Nephron (organoid): Measurements from ENCODE around the gene PTCH1.
A peak's percentile ranks its signal among the peaks of the same experiment; 100 is the strongest.

Experiments
- H3K27ac Mint-ChIP-seq, 3 experiments: 2 replicates each; pipeline ENCODE4 v1.8.0; 2020; ENCODE audit warnings: mixed read lengths in 3 of 3, mild to moderate bottlenecking in 2 of 3, moderate library complexity in 1 of 3
- H3K27me3 Mint-ChIP-seq: 2 replicates; pipeline ENCODE4 v1.8.0; 2021; ENCODE audit warnings: low read depth, mild to moderate bottlenecking, moderate library complexity, mixed read lengths
- H3K36me3 Mint-ChIP-seq: 2 replicates; pipeline ENCODE4 v1.8.0; 2020; ENCODE audit warnings: low read depth, mixed read lengths
- H3K4me1 Mint-ChIP-seq: 2 replicates; pipeline ENCODE4 v1.8.0; 2020; ENCODE audit warnings: mixed read lengths
- H3K4me3 Mint-ChIP-seq, 3 experiments: 2 replicates each; pipeline ENCODE4 v1.8.0; 2020; ENCODE audit warnings: mild to moderate bottlenecking in 3 of 3, mixed read lengths in 3 of 3, moderate library complexity in 2 of 3
- H3K9me3 Mint-ChIP-seq: 2 replicates; pipeline ENCODE4 v1.8.0; 2020; ENCODE audit warnings: mixed read lengths
- TF ChIP-seq, protein P1 (sequence below), 3 experiments: fragments of 200-600 bp; sonication (generic); IDR thresholded peaks; one replicate each; pipeline ENCODE4 v1.5.0; 2021; ENCODE audit warnings: antibody characterized with exemption in 3 of 3; ENCODE audit not compliant: unreplicated experiment in 3 of 3

PTCH1 gene

GRCh38 chr9:95505072-95505716, 11.6 kb downstream of the PTCH1 start:
- TF ChIP-seq, protein P1, sequence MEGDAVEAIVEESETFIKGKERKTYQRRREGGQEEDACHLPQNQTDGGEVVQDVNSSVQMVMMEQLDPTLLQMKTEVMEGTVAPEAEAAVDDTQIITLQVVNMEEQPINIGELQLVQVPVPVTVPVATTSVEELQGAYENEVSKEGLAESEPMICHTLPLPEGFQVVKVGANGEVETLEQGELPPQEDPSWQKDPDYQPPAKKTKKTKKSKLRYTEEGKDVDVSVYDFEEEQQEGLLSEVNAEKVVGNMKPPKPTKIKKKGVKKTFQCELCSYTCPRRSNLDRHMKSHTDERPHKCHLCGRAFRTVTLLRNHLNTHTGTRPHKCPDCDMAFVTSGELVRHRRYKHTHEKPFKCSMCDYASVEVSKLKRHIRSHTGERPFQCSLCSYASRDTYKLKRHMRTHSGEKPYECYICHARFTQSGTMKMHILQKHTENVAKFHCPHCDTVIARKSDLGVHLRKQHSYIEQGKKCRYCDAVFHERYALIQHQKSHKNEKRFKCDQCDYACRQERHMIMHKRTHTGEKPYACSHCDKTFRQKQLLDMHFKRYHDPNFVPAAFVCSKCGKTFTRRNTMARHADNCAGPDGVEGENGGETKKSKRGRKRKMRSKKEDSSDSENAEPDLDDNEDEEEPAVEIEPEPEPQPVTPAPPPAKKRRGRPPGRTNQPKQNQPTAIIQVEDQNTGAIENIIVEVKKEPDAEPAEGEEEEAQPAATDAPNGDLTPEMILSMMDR (IDR thresholded peaks at IDR 0.05; ENCODE audit: unreplicated experiment in 3 of 3) = no peak
- Mint-ChIP-seq H3K27ac (peak overlapping the region; percentile 96 to 98 (median 98)), H3K4me1 (peaks cover 46% of the 10 kb centered on the region), H3K36me3 (peaks cover 13% of the 10 kb centered on the region), H3K27me3 (no peaks in the 10 kb centered on the region), H3K9me3 (no peaks in the 10 kb centered on the region), H3K4me3 (peak overlapping the region; percentile 87 to 96 (median 96))

- Mint-ChIP-seq H3K36me3 (peaks cover 13% of the 10 kb centered on the region), H3K27me3 (no peaks in the 10 kb centered on the region), H3K4me3 (peak overlapping the region; percentile 87 to 96 (median 96)), H3K9me3 (no peaks in the 10 kb centered on the region), H3K4me1 (peaks cover 54% of the 10 kb centered on the region), H3K27ac (peak overlapping the region; percentile 96 to 98 (median 98))
- TF ChIP-seq, protein P1 (IDR thresholded peaks at IDR 0.05; ENCODE audit: unreplicated experiment in 3 of 3) = peak in 1 of 3 experiments; percentile 10
Observed at GRCh38 chr9:95504053-95504963, 12.5 kb downstream of the PTCH1 start.

GRCh38 chr9:95503369-95503768, 13.4 kb downstream of the PTCH1 start:
- peaks cover 14% of the 10 kb centered on the region for H3K36me3 Mint-ChIP-seq
- peak overlapping the region; percentile 3 to 53 (median 35) for H3K27ac Mint-ChIP-seq
- H3K27me3 Mint-ChIP-seq = no peaks in the 10 kb centered on the region
- H3K9me3 Mint-ChIP-seq = no peaks in the 10 kb centered on the region
- TF ChIP-seq, protein P1 (IDR thresholded peaks at IDR 0.05; ENCODE audit: unreplicated experiment in 3 of 3) = no peak
- peak overlapping the region; percentile 55 to 75 (median 58) for H3K4me3 Mint-ChIP-seq
- H3K4me1 Mint-ChIP-seq = peaks cover 64% of the 10 kb centered on the region

DNA sequence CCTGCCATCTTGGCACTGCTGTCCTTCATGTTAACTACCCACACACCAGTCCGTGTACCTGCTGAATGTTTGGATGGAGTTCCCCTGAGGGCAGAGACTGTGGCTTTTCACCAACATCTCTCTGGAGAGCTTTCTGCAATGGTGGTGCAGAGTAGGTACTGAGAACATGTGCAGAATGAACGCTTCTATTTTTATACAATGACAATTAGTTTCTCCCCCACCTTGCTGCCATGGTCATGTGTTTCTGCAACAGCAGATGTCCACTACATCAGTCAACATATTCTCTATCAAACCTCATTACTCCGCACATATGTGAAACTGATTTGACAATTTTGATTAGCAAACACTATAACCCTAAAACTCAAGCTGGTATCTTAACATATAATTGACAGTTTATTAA, 14.5 kb downstream of the PTCH1 start:
- peaks cover 75% of the 10 kb centered on the region for H3K4me1 Mint-ChIP-seq
- peaks cover 16% of the 10 kb centered on the region for H3K36me3 Mint-ChIP-seq
- TF ChIP-seq, protein P1 (IDR thresholded peaks at IDR 0.05; ENCODE audit: unreplicated experiment in 3 of 3) = no peak
- H3K4me3 Mint-ChIP-seq = peak overlapping the region in 1 of 3 experiments; percentile 30
- H3K9me3 Mint-ChIP-seq = no peaks in the 10 kb centered on the region
- no peaks in the 10 kb centered on the region for H3K27me3 Mint-ChIP-seq
- peak overlapping the region in 1 of 3 experiments; percentile 9 for H3K27ac Mint-ChIP-seq

- H3K27ac Mint-ChIP-seq = peak overlapping the region; percentile 32 to 71 (median 54)
- H3K4me3 Mint-ChIP-seq = no peak overlapping the region
- H3K27me3 Mint-ChIP-seq = no peaks in the 10 kb centered on the region
- TF ChIP-seq, protein P1 (IDR thresholded peaks at IDR 0.05; ENCODE audit: unreplicated experiment in 3 of 3) = no peak
- peaks cover 19% of the 10 kb centered on the region for H3K36me3 Mint-ChIP-seq
- no peaks in the 10 kb centered on the region for H3K9me3 Mint-ChIP-seq
- peaks cover 88% of the 10 kb centered on the region for H3K4me1 Mint-ChIP-seq
Observed at GRCh38 chr9:95499847-95500246, 16.9 kb downstream of the PTCH1 start.
